SU-DHL-6 (cell line): ENCODE results near the gene OR2AT4.
A peak's percentile ranks its signal among the peaks of the same experiment; 100 is the strongest.

Experiments used
- EZH2phosphoT487 ChIP-seq: fragments of 200-600 bp; sonication (generic), shearing (Covaris generic); conservative IDR thresholded peaks from 2 replicates; pipeline ENCODE4 v1.6.1; 2018; ENCODE audit warnings: mild to moderate bottlenecking, antibody characterized with exemption, low read length, moderate library complexity, mixed read lengths
- TF ChIP-seq, protein P1 (sequence below): fragments of 200-600 bp; sonication (generic); IDR thresholded peaks from one replicate; pipeline ENCODE4 v1.5.1; 2017; ENCODE audit warnings: antibody characterized with exemption, mild to moderate bottlenecking, low read length, moderate library complexity; ENCODE audit not compliant: insufficient read depth, poor library complexity, severe bottlenecking

DNA sequence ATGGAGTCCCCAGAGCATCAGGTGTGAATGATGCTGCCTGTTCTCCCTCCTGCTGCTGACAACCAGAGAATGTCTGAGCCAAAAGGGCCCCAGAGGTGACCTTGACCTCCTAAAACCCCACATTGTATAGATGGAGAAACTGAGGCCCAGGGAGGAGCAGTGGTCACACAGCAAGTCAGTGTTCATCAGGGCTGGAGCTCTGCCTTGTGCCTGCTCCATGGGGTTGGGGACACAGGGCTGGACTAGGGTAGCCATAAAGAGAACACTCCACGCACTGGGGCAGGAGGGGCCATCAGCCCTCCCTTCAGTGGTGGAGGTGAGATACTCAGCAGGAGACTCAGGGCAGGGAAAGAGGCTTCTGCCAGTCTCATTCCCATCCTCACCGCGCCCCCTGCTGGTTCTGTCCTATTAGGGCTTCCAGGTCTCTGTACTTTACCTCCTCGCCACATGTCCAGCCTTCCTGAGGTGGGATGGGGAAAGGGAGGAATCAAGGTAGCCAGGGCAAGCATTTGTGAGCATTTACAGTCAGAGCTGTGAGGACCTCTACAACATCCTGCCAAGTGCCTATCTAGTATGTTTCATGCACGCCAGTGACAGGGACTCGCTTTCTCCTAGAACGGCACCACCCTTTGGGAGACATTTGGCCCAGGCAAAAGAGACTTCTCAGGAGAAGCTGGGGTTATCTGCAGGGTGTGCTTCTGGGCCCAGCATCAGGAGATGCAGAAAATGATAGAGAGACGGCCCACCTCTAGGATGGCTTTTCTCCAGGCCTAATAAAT lies 64.7 kb downstream of the OR2AT4 start:
- TF ChIP-seq, protein P1, sequence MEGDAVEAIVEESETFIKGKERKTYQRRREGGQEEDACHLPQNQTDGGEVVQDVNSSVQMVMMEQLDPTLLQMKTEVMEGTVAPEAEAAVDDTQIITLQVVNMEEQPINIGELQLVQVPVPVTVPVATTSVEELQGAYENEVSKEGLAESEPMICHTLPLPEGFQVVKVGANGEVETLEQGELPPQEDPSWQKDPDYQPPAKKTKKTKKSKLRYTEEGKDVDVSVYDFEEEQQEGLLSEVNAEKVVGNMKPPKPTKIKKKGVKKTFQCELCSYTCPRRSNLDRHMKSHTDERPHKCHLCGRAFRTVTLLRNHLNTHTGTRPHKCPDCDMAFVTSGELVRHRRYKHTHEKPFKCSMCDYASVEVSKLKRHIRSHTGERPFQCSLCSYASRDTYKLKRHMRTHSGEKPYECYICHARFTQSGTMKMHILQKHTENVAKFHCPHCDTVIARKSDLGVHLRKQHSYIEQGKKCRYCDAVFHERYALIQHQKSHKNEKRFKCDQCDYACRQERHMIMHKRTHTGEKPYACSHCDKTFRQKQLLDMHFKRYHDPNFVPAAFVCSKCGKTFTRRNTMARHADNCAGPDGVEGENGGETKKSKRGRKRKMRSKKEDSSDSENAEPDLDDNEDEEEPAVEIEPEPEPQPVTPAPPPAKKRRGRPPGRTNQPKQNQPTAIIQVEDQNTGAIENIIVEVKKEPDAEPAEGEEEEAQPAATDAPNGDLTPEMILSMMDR = peak; percentile 88
- no peak for TF ChIP-seq EZH2phosphoT487
